H1 (cell line): ENCODE results near the gene BRD4.

Experiments used
- CBX8 ChIP-seq: fragments of 300-800, 300-1000 bp; sonication (generic); IDR thresholded peaks from 2 replicates; pipeline ENCODE4 v1.7.1; 2016; ENCODE audit warnings: low read depth, low read length, borderline replicate concordance
- EZH2 ChIP-seq: fragments of 200-600 bp; sonication (generic); IDR thresholded peaks from 2 replicates; pipeline ENCODE4 v1.7.1; 2012; ENCODE audit warnings: low read depth, mild to moderate bottlenecking, moderate library complexity, low read length, inconsistent platforms; ENCODE audit not compliant: severe bottlenecking
- POLR2A ChIP-seq, 2 experiments: IDR thresholded peaks; 1 replicate in 1 of 2; 2 replicates in 1 of 2; pipeline ENCODE4 v1.6.1; 2011; ENCODE audit warnings: low read depth in 2 of 2, low read length in 2 of 2, mild to moderate bottlenecking in 2 of 2; ENCODE audit errors: control extremely low read depth in 1 of 2
- RXRA ChIP-seq: IDR thresholded peaks from 2 replicates; pipeline ENCODE4 v1.6.1; 2011; ENCODE audit warnings: low read depth, mild to moderate bottlenecking, low read length, moderate library complexity; ENCODE audit not compliant: insufficient read depth
- SP1 ChIP-seq: IDR thresholded peaks from 2 replicates; pipeline ENCODE4 v1.6.1; 2011; ENCODE audit warnings: low read depth, low read length
- TF ChIP-seq, protein P1 (sequence below), 3 experiments: IDR thresholded peaks; 1 replicate in 2 of 3; 2 replicates in 1 of 3; pipeline versions ENCODE4 v1.5.1 to v1.6.1; 2011; ENCODE audit warnings: low read length in 3 of 3, mild to moderate bottlenecking in 3 of 3, inconsistent platforms in 2 of 3, low read depth in 1 of 3, moderate library complexity in 1 of 3; ENCODE audit not compliant: insufficient read depth in 1 of 3; ENCODE audit errors: control extremely low read depth in 1 of 3
- TF ChIP-seq, protein P2 (sequence below): IDR thresholded peaks from 2 replicates; pipeline ENCODE4 v1.6.1; 2011; ENCODE audit warnings: low read length, improper control_type of control experiment

DNA sequence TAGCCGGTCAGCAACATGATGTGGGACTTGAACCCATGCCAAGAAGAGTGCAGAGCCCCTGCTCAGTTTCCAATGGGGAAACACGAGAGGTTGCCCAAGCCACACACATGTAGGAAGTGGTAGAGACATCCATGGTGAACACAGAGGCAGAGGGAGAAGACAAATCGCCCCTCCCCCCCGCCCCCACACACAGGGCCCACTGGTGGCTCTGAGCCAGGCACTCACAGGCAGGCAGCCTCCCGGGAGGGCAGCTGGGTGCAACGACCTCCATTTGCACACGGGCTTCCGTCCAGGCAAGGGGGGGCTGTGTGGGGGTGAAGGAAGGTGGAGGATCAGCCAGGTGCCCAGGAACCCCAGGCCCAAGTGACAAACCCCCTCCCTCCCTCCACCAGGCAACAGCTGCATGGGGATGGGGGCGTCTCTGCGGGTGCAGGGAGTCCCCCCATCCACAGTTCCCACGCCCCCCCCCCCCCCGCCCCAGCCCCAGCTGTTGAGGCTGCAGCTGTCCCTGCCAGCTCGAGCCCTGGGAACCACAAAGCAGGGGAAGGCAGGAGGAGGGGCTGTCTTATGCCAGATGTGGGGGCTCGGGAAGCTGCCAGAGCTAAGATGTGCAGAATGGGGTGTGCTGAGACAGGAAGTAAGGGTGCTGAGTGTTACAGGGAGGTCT, 134.9 kb downstream of the BRD4 start:
- TF ChIP-seq, protein P1, sequence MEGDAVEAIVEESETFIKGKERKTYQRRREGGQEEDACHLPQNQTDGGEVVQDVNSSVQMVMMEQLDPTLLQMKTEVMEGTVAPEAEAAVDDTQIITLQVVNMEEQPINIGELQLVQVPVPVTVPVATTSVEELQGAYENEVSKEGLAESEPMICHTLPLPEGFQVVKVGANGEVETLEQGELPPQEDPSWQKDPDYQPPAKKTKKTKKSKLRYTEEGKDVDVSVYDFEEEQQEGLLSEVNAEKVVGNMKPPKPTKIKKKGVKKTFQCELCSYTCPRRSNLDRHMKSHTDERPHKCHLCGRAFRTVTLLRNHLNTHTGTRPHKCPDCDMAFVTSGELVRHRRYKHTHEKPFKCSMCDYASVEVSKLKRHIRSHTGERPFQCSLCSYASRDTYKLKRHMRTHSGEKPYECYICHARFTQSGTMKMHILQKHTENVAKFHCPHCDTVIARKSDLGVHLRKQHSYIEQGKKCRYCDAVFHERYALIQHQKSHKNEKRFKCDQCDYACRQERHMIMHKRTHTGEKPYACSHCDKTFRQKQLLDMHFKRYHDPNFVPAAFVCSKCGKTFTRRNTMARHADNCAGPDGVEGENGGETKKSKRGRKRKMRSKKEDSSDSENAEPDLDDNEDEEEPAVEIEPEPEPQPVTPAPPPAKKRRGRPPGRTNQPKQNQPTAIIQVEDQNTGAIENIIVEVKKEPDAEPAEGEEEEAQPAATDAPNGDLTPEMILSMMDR (IDR thresholded peaks at IDR 0.05; ENCODE audit: control extremely low read depth in 1 of 3, insufficient read depth in 1 of 3, low read depth in 1 of 3, low read length in 3 of 3) = no peak
- TF ChIP-seq POLR2A (IDR thresholded peaks at IDR 0.05; ENCODE audit: control extremely low read depth in 1 of 2, low read depth in 2 of 2, low read length in 2 of 2) (no peak), RXRA (no peak), CBX8 (no peak), SP1 (no peak), EZH2 (no peak)
- TF ChIP-seq, protein P2, sequence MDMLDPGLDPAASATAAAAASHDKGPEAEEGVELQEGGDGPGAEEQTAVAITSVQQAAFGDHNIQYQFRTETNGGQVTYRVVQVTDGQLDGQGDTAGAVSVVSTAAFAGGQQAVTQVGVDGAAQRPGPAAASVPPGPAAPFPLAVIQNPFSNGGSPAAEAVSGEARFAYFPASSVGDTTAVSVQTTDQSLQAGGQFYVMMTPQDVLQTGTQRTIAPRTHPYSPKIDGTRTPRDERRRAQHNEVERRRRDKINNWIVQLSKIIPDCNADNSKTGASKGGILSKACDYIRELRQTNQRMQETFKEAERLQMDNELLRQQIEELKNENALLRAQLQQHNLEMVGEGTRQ = no peak
